Smooth muscle cell (in vitro differentiated cells): ENCODE measurements around the gene SLIT3. TPM values are rescaled to one million over a fixed set of nuclear protein-coding genes. Genes with fewer than 3 reads are reported as not detected.
A peak's percentile ranks its signal among the peaks of the same experiment; 100 is the strongest.

Experiments used
- DNase-seq: peaks from one replicate; lab custom pipeline; 2025; ENCODE audit not compliant: unreplicated experiment; lab: John Stamatoyannopoulos, UW
- H2AFZ ChIP-seq: fragments of 200-600 bp; sonication (generic); 2 replicates; pipeline ENCODE4 v1.6.0; 2016; ENCODE audit warnings: antibody characterized with exemption, low read depth, mild to moderate bottlenecking
- H3F3A ChIP-seq: fragments of 200-600 bp; sonication (generic); 2 replicates; pipeline ENCODE4 v1.6.0; 2017; ENCODE audit warnings: antibody characterized with exemption, low read depth
- H3K27ac ChIP-seq: fragments of 200-600 bp; sonication (generic); 2 replicates; pipeline ENCODE4 v1.5.1; 2016; ENCODE audit warnings: low read depth, mild to moderate bottlenecking
- H3K27me3 ChIP-seq: fragments of 200-600 bp; sonication (generic); 2 replicates; pipeline ENCODE4 v1.6.1; 2016; ENCODE audit warnings: low read depth, mild to moderate bottlenecking
- H3K36me3 ChIP-seq: fragments of 200-600 bp; sonication (generic); 2 replicates; pipeline ENCODE4 v1.5.1; 2016; ENCODE audit warnings: low read depth
- H3K4me1 ChIP-seq: fragments of 200-600 bp; sonication (generic); 2 replicates; pipeline ENCODE4 v1.5.1; 2016; ENCODE audit warnings: low read depth
- H3K4me2 ChIP-seq: fragments of 200-600 bp; sonication (generic); 2 replicates; pipeline ENCODE4 v1.6.0; 2016; ENCODE audit warnings: mild to moderate bottlenecking
- H3K4me3 ChIP-seq: fragments of 200-600 bp; sonication (generic); 2 replicates; pipeline ENCODE4 v1.5.1; 2016; ENCODE audit warnings: mild to moderate bottlenecking
- H3K79me2 ChIP-seq: fragments of 200-600 bp; sonication (generic); 2 replicates; pipeline ENCODE4 v1.6.0; 2016; ENCODE audit warnings: low read depth, mild to moderate bottlenecking
- H3K9ac ChIP-seq: fragments of 200-600 bp; sonication (generic); 2 replicates; pipeline ENCODE4 v1.6.0; 2016; ENCODE audit warnings: low read depth
- H3K9me3 ChIP-seq: fragments of 200-600 bp; sonication (generic); replicated peaks from 2 replicates; pipeline ENCODE4 v1.5.1; 2016; ENCODE audit warnings: low read depth
- H4K20me1 ChIP-seq: fragments of 200-600 bp; sonication (generic); 2 replicates; pipeline ENCODE4 v1.6.0; 2016; ENCODE audit warnings: low read depth
- CTCF ChIP-seq: fragments of 200-600 bp; sonication (generic); IDR thresholded peaks from 2 replicates; pipeline ENCODE4 v1.5.1; 2017; ENCODE audit warnings: borderline replicate concordance, mild to moderate bottlenecking, antibody characterized with exemption; ENCODE audit not compliant: insufficient read depth, poor library complexity, severe bottlenecking
- WGBS: methylation state at CpG from one replicate; pipeline ENCODE4 v1.1.7; 2016; ENCODE audit warnings: low lambda C conversion rate; 5-methylcytosine and 5-hydroxymethylcytosine counted together
- polyA plus RNA-seq: library from polyadenylated mRNA; unstranded; fragments of >200 nt; fragmentation: Nextera tagmentation; extraction: Ambion mirVana; gene quantifications from 2 replicates; pipeline ENCODE4 v1.2.1, GENCODE V29; 2016
- total RNA-seq: library from RNA; depleted of rRNA; stranded (reverse); fragments of >200 nt; gene quantifications from 2 replicates; pipeline ENCODE4 v1.2.3, GENCODE V29; 2014

Gene SLIT3
- total and polyA plus RNA-seq, 2 experiments from 2014 or later: 25.4 to 29.5 TPM

GRCh38 chr5:168822745-168823281 is 478.1 kb downstream of the SLIT3 start:
- H4K20me1 ChIP-seq: no peaks in the 10 kb centered on the region
- H3F3A ChIP-seq: no peaks in the 10 kb centered on the region
- no peak overlapping the region for H3K4me3 ChIP-seq
- no peaks in the 10 kb centered on the region for H3K27me3 ChIP-seq
- WGBS: 67% methylated on average over 10 of the region's 10 CpGs
- peak overlapping the region; percentile 4 for H3K4me2 ChIP-seq
- H3K79me2 ChIP-seq: no peaks in the 10 kb centered on the region
- H2AFZ ChIP-seq: no peak overlapping the region
- TF ChIP-seq CTCF: no peak
- H3K9ac ChIP-seq: peak overlapping the region; percentile 6
- H3K9me3 ChIP-seq: no peaks in the 10 kb centered on the region
- DNase-seq: no peak
- H3K36me3 ChIP-seq: no peaks in the 10 kb centered on the region
- H3K4me1 ChIP-seq: peaks cover 13% of the 10 kb centered on the region
- H3K27ac ChIP-seq: peak overlapping the region; percentile 61

- H3K36me3 ChIP-seq: no peaks in the 10 kb centered on the region
- no peak overlapping the region for H3K4me3 ChIP-seq
- no peaks in the 10 kb centered on the region for H3F3A ChIP-seq
- H2AFZ ChIP-seq: no peak overlapping the region
- H4K20me1 ChIP-seq: no peaks in the 10 kb centered on the region
- peaks cover 13% of the 10 kb centered on the region for H3K4me1 ChIP-seq
- H3K79me2 ChIP-seq: no peaks in the 10 kb centered on the region
- DNase-seq: no peak
- no peaks in the 10 kb centered on the region for H3K9me3 ChIP-seq
- WGBS: 91% methylated on average over 4 of the region's 4 CpGs
- H3K9ac ChIP-seq: peak overlapping the region; percentile 47
- TF ChIP-seq CTCF: no peak
- peak overlapping the region; percentile 61 for H3K27ac ChIP-seq
- H3K27me3 ChIP-seq: no peaks in the 10 kb centered on the region
- peak overlapping the region; percentile 4 for H3K4me2 ChIP-seq
Observed at GRCh38 chr5:168822248-168822744, 478.6 kb downstream of the SLIT3 start.

- no peak for TF ChIP-seq CTCF
- Histone ChIP-seq H3K79me2 (no peaks in the 10 kb centered on the region), H3F3A (no peaks in the 10 kb centered on the region), H3K4me1 (peaks cover 13% of the 10 kb centered on the region), H3K9me3 (no peaks in the 10 kb centered on the region), H4K20me1 (no peaks in the 10 kb centered on the region), H3K36me3 (no peaks in the 10 kb centered on the region), H3K27me3 (no peaks in the 10 kb centered on the region), H3K4me2 (no peak overlapping the region), H3K9ac (no peak overlapping the region), H2AFZ (no peak overlapping the region), H3K27ac (peak overlapping the region; percentile 61), H3K4me3 (no peak overlapping the region)
- WGBS: 72% methylated on average over 5 of the region's 5 CpGs
- no peak for DNase-seq
Observed at GRCh38 chr5:168820874-168821273, 480.1 kb downstream of the SLIT3 start.
